ENCODE measurements around the gene LACC1. TPM values are rescaled to one million over a fixed set of nuclear protein-coding genes. Genes with fewer than 3 reads are reported as not detected.

The LACC1 gene
- total RNA-seq, 1 experiment from 2014 or later: 3.7 TPM

GRCh38 chr13:43876366-43876765 is 3.3 kb upstream of the LACC1 start:
- Histone ChIP-seq H2BK20ac (ENCODE audit: low read depth, low read length, poor library complexity, severe bottlenecking) (no peak overlapping the region), H3K23ac (ENCODE audit: insufficient read length, low read depth, low read length) (no peak overlapping the region), H3K4me2 (ENCODE audit: insufficient read depth, insufficient read length, low read length) (no peak overlapping the region), H2BK120ac (ENCODE audit: low read depth, low read length, poor library complexity, severe bottlenecking) (no peak overlapping the region), H4K5ac (ENCODE audit: insufficient read length, low read depth, low read length) (no peak overlapping the region), H4K20me1 (ENCODE audit: control insufficient read depth, insufficient read depth, insufficient read length) (no peaks in the 10 kb centered on the region), H3K23me2 (ENCODE audit: insufficient read length, low read depth, low read length, poor library complexity, severe bottlenecking) (peaks cover 14% of the 10 kb centered on the region), H3K9me3 (ENCODE audit: control insufficient read depth, low read depth, low read length) (no peaks in the 10 kb centered on the region), H3K9ac (ENCODE audit: extremely low read depth, insufficient read length, low read length) (no peak overlapping the region), H3K79me1 (ENCODE audit: insufficient read depth, low read depth, low read length, poor library complexity, severe bottlenecking) (no peaks in the 10 kb centered on the region), H3K27ac (ENCODE audit: insufficient read length, low read depth, low read length) (no peak overlapping the region), H3K18ac (ENCODE audit: insufficient read length, low read depth, low read length) (no peak overlapping the region), H4K8ac (replicated peaks; ENCODE audit: insufficient read length, low read depth, low read length) (no peak overlapping the region), H3K4ac (ENCODE audit: low read depth, low read length) (no peak overlapping the region), H2BK12ac (ENCODE audit: insufficient read length, low read depth, low read length) (no peak overlapping the region), H3K14ac (ENCODE audit: insufficient read depth, low read length) (no peak overlapping the region), H3T11ph (ENCODE audit: low read length) (no peak overlapping the region), H3K4me1 (ENCODE audit: insufficient read depth, low read length) (peaks cover 4% of the 10 kb centered on the region), H2BK15ac (ENCODE audit: low read depth, low read length) (no peak overlapping the region), H2AFZ (ENCODE audit: low read length) (no peak overlapping the region), H4K91ac (ENCODE audit: insufficient read length, low read depth, low read length) (no peak overlapping the region), H3K79me2 (ENCODE audit: insufficient read depth, low read length) (no peaks in the 10 kb centered on the region), H2AK5ac (ENCODE audit: insufficient read length, low read length) (no peak overlapping the region), H3K27me3 (ENCODE audit: insufficient read depth, low read length) (peaks cover 3% of the 10 kb centered on the region; the same call in 1 of the 2 replicates), H2BK5ac (ENCODE audit: insufficient read length, low read length) (no peak overlapping the region), H3K56ac (ENCODE audit: insufficient read length, low read depth, low read length) (no peak overlapping the region)
- TF ChIP-seq CTCF (conservative IDR thresholded peaks at IDR 0.05): no peak
- peaks cover 13% of the 10 kb centered on the region for H3K27me3 Mint-ChIP-seq (ENCODE audit: low read depth)
- H3K27ac Mint-ChIP-seq: no peak overlapping the region; a peak in 1 of 7 replicates
- peaks cover 0 to 3% (median 0%) of the 10 kb centered on the region in 3 experiments; a peak in 2 of 7 replicates for H3K36me3 Mint-ChIP-seq (ENCODE audit: insufficient read depth in 1 of 3, low read depth in 3 of 3)
- no CpG with 5 or more reads among the region's 2 CpGs for WGBS (ENCODE audit: extremely low coverage, insufficient read length, low lambda C conversion rate)
- H3K4me1 Mint-ChIP-seq: peaks cover 31 to 33% of the 10 kb centered on the region in 2 experiments
- H3K4me3 Mint-ChIP-seq: no peak overlapping the region
- no peak for DNase-seq
- H3K9me3 Mint-ChIP-seq: peaks cover 0 to 3% of the 10 kb centered on the region in 2 experiments; a peak in 1 of 5 replicates

Data from H9 (cell line).